ENCODE data around the gene GGT6.

The GGT6 gene

GRCh38 chr17:4542003-4542725 lies 18.2 kb downstream of the GGT6 start:
- no peak overlapping the region for H3K4me3 ChIP-seq
- TF ChIP-seq CTCF (IDR thresholded peaks at IDR 0.05), result no peak
- DNase-seq (ENCODE audit: low spot score), result no peak
- peak overlapping the region in 1 of 2 donors; percentile 13 for H3K27ac ChIP-seq

GRCh38 chr17:4541328-4542002 lies 18.9 kb downstream of the GGT6 start:
- no peak overlapping the region for H3K4me3 ChIP-seq

GRCh38 chr17:4540687-4541327 lies 19.6 kb downstream of the GGT6 start:
- Histone ChIP-seq H3K4me3 (no peak overlapping the region), H3K27ac (peak overlapping the region in 1 of 2 donors; percentile 13)
- TF ChIP-seq CTCF (IDR thresholded peaks at IDR 0.05), result no peak
- DNase-seq (ENCODE audit: low spot score), result no peak

More at GRCh38 chr17:4541328-4542002, 18.9 kb downstream of the GGT6 start:
- H3K27ac ChIP-seq, result peak overlapping the region in 1 of 2 donors; percentile 13
- DNase-seq (ENCODE audit: low spot score), result no peak
- TF ChIP-seq CTCF (IDR thresholded peaks at IDR 0.05), result no peak

- Histone ChIP-seq H3K4me3 (no peak overlapping the region), H3K27ac (no peak overlapping the region)
- TF ChIP-seq CTCF (IDR thresholded peaks at IDR 0.05), result no peak
- DNase-seq (ENCODE audit: low spot score), result no peak
These were observed 20.1 kb downstream of the GGT6 start for GRCh38 chr17:4540224-4540651.

GRCh38 chr17:4539576-4540223 lies 20.7 kb downstream of the GGT6 start:
- H3K4me3 ChIP-seq, result no peak overlapping the region
- DNase-seq (ENCODE audit: low spot score), result no peak
- no peak for TF ChIP-seq CTCF (IDR thresholded peaks at IDR 0.05)
- no peak overlapping the region for H3K27ac ChIP-seq

- Histone ChIP-seq H3K4me3 (no peak overlapping the region), H3K27ac (no peak overlapping the region)
- TF ChIP-seq CTCF (IDR thresholded peaks at IDR 0.05), result no peak
- no peak for DNase-seq (ENCODE audit: low spot score)
These were observed 21.4 kb downstream of the GGT6 start for GRCh38 chr17:4539025-4539424.
